Measurements from ENCODE around the gene TNFRSF6B.

Gene TNFRSF6B

GRCh38 chr20:63704749-63705117, 8.3 kb downstream of the TNFRSF6B start:
- TF ChIP-seq CTCF (IDR thresholded peaks at IDR 0.05; ENCODE audit: low read depth, low read length), result no peak
- H3K4me3 ChIP-seq (ENCODE audit: low read depth, low read length), result no peak overlapping the region
- DNase-seq (ENCODE audit: low read depth, low spot score), result no peak
- in situ Hi-C loops (cut with HindIII; ENCODE audit: low sequenced_read_pairs), result no loop called here

- in situ Hi-C loops (cut with HindIII; ENCODE audit: low sequenced_read_pairs), result no loop called here
- H3K4me3 ChIP-seq (ENCODE audit: low read depth, low read length), result no peak overlapping the region
- no peak for TF ChIP-seq CTCF (IDR thresholded peaks at IDR 0.05; ENCODE audit: low read depth, low read length)
- no peak for DNase-seq (ENCODE audit: low read depth, low spot score)
Observed at GRCh38 chr20:63705232-63706026, 9.0 kb downstream of the TNFRSF6B start.

- no peak for TF ChIP-seq CTCF (IDR thresholded peaks at IDR 0.05; ENCODE audit: low read depth, low read length)
- no peak for DNase-seq (ENCODE audit: low read depth, low spot score)
- peak overlapping the region; percentile 74 for H3K4me3 ChIP-seq (ENCODE audit: low read depth, low read length)
- in situ Hi-C loops (cut with HindIII; ENCODE audit: low sequenced_read_pairs), result no loop called here
Observed at GRCh38 chr20:63706027-63706695, 9.7 kb downstream of the TNFRSF6B start.

- peak overlapping the region; percentile 74 for H3K4me3 ChIP-seq (ENCODE audit: low read depth, low read length)
- no peak for DNase-seq (ENCODE audit: low read depth, low spot score)
- peak; percentile 37 for TF ChIP-seq CTCF (IDR thresholded peaks at IDR 0.05; ENCODE audit: low read depth, low read length)
- in situ Hi-C loops (cut with HindIII; ENCODE audit: low sequenced_read_pairs), result no loop called here
Observed at GRCh38 chr20:63706852-63707557, 10.6 kb downstream of the TNFRSF6B start.

- no peak for TF ChIP-seq CTCF (IDR thresholded peaks at IDR 0.05; ENCODE audit: low read depth, low read length)
- in situ Hi-C loops (cut with HindIII; ENCODE audit: low sequenced_read_pairs), result no loop called here
- DNase-seq (ENCODE audit: low read depth, low spot score), result peak; percentile 79
- H3K4me3 ChIP-seq (ENCODE audit: low read depth, low read length), result peak within 1 kb of the TSS; percentile 74
Observed at GRCh38 chr20:63707558-63708300, 11.3 kb downstream of the TNFRSF6B start, which contains the start of the genes ARFRP1 and ZGPAT. ARFRP1 (minus strand) TSS chr20:63707976; CDS start chr20:63707091, 885 bp downstream. ZGPAT (plus strand) TSS chr20:63708039; CDS start chr20:63708581, 542 bp downstream.

Data from astrocyte of the spinal cord (primary cell).